SK-N-SH (cell line): ENCODE results near the gene MIPEP. TPM values are rescaled to one million over a fixed set of nuclear protein-coding genes. Genes with fewer than 3 reads are reported as not detected.

Experiments
- CTCF ChIA-PET: fragments of 300-600, 350-600 bp; formaldehyde crosslinking; extraction: SDS; loops from one replicate; lab custom pipeline; 2021; lab: Yijun Ruan, JAX
- POLR2A ChIA-PET: fragments of 350-600 bp; sonication (Branson Sonifier 250); formaldehyde crosslinking; extraction: SDS; loops from one replicate; lab custom pipeline; 2020; ENCODE audit warnings: antibody characterized with exemption, inconsistent platforms; lab: Yijun Ruan, JAX
- DNase-seq: peaks from one replicate; pipeline ENCODE4 v3.0.0; 2012
- H2AFZ ChIP-seq: fragments of 200-600 bp; sonication (generic); 2 replicates; pipeline ENCODE4 v1.8.1; 2016; ENCODE audit warnings: antibody characterized with exemption, mild to moderate bottlenecking, low read depth
- H3F3A ChIP-seq: fragments of 200-600 bp; sonication (generic); replicated peaks from 2 replicates; pipeline ENCODE3; 2016; ENCODE audit warnings: antibody characterized with exemption, mild to moderate bottlenecking; ENCODE audit not compliant: insufficient read depth
- H3K27ac ChIP-seq, 2 experiments: fragments of 200-500 bp in 1 of 2; fragments of 200-600 bp in 1 of 2; sonication (Bioruptor generic) in 1 of 2; sonication (generic), shearing (Covaris generic) in 1 of 2; 2 replicates each; pipeline versions ENCODE4 v1.5.1 to v1.6.1; 2014 to 2016; ENCODE audit warnings: low read depth in 2 of 2, inconsistent platforms in 1 of 2, low read length in 1 of 2, mild to moderate bottlenecking in 1 of 2, mixed read lengths in 1 of 2
- H3K27me3 ChIP-seq: fragments of 200-600 bp; sonication (generic), shearing (Covaris generic); 2 replicates; pipeline ENCODE4 v1.6.1; 2016; ENCODE audit warnings: mixed run types; ENCODE audit not compliant: insufficient read depth
- H3K36me3 ChIP-seq, 2 experiments: fragments of 200-500 bp in 1 of 2; fragments of 200-600 bp in 1 of 2; sonication (Bioruptor generic) in 1 of 2; sonication (generic) in 1 of 2; replicated peaks in 1 of 2; 2 replicates each; pipeline versions ENCODE3 to v1.5.1; 2014 to 2016; ENCODE audit warnings: low read length in 1 of 2, mild to moderate bottlenecking in 1 of 2; ENCODE audit not compliant: insufficient read depth in 2 of 2, control insufficient read depth in 1 of 2
- H3K4me1 ChIP-seq, 2 experiments: fragments of 200-500 bp in 1 of 2; fragments of 200-600 bp in 1 of 2; sonication (Bioruptor generic) in 1 of 2; sonication (generic), shearing (Covaris generic) in 1 of 2; 2 replicates each; pipeline versions ENCODE4 v1.5.1 to v1.6.1; 2014 to 2016; ENCODE audit warnings: low read depth in 1 of 2, low read length in 1 of 2, mixed run types in 1 of 2; ENCODE audit not compliant: insufficient read depth in 2 of 2, control insufficient read depth in 1 of 2
- H3K4me2 ChIP-seq: fragments of 200-600 bp; sonication (generic), shearing (Covaris generic); 2 replicates; pipeline ENCODE4 v1.6.1; 2017; ENCODE audit warnings: mixed run types
- H3K4me3 ChIP-seq, 2 experiments: fragments of 200-500 bp in 1 of 2; fragments of 200-600 bp in 1 of 2; sonication (Bioruptor generic) in 1 of 2; sonication (generic), shearing (Covaris generic) in 1 of 2; 2 replicates each; pipeline versions ENCODE4 v1.5.1 to v1.8.1; 2014 to 2016; ENCODE audit warnings: low read depth in 2 of 2, inconsistent platforms in 1 of 2, low read length in 1 of 2, mild to moderate bottlenecking in 1 of 2, mixed read lengths in 1 of 2, moderate library complexity in 1 of 2
- H3K79me2 ChIP-seq: fragments of 200-600 bp; sonication (generic); 2 replicates; pipeline ENCODE4 v1.8.1; 2017; ENCODE audit warnings: mild to moderate bottlenecking; ENCODE audit not compliant: insufficient read depth
- H3K9ac ChIP-seq: fragments of 200-600 bp; sonication (generic); 2 replicates; pipeline ENCODE4 v1.6.1; 2017; ENCODE audit warnings: mixed run types
- H3K9me2 ChIP-seq: fragments of 200-600 bp; sonication (generic); 2 replicates; pipeline ENCODE4 v1.6.1; 2017; ENCODE audit warnings: mixed run types
- H3K9me3 ChIP-seq: fragments of 200-600 bp; sonication (generic); 2 replicates; pipeline ENCODE4 v1.6.1; 2017; ENCODE audit warnings: mixed run types, mild to moderate bottlenecking, moderate library complexity
- H4K20me1 ChIP-seq: fragments of 200-600 bp; sonication (generic); 2 replicates; pipeline ENCODE4 v1.6.1; 2017; ENCODE audit warnings: mild to moderate bottlenecking, mixed run types; ENCODE audit not compliant: insufficient read depth
- CHD2 ChIP-seq: fragments of 150-350 bp; IDR thresholded peaks from 2 replicates; pipeline ENCODE4 v1.6.1; 2018; ENCODE audit warnings: low read length; ENCODE audit not compliant: partially characterized antibody
- EP300 ChIP-seq, 2 experiments: IDR thresholded peaks; 2 replicates each; pipeline versions ENCODE4 v1.4.0 to v1.6.1; 2012; ENCODE audit warnings: borderline replicate concordance in 1 of 2, low read depth in 1 of 2, low read length in 1 of 2
- EZH2phosphoT487 ChIP-seq: fragments of 200-600 bp; sonication (generic); IDR thresholded peaks from 2 replicates; pipeline ENCODE4 v1.6.1; 2017; ENCODE audit warnings: low read depth, mixed run types, mild to moderate bottlenecking, antibody characterized with exemption, moderate library complexity, borderline replicate concordance
- IRF3 ChIP-seq: fragments of 150-350 bp; IDR thresholded peaks from 2 replicates; pipeline ENCODE4 v1.6.1; 2016; ENCODE audit warnings: mild to moderate bottlenecking, low read depth, low read length
- JUND ChIP-seq: IDR thresholded peaks from 2 replicates; pipeline ENCODE4 v1.4.0; 2012
- MAX ChIP-seq: IDR thresholded peaks from 2 replicates; pipeline ENCODE4 v1.4.0; 2012; ENCODE audit warnings: low read depth
- MEF2A ChIP-seq: IDR thresholded peaks from 2 replicates; pipeline ENCODE4 v1.4.0; 2012; ENCODE audit warnings: low read depth, borderline replicate concordance
- MXI1 ChIP-seq: IDR thresholded peaks from 2 replicates; pipeline ENCODE4 v1.6.1; 2012; ENCODE audit warnings: mild to moderate bottlenecking, low read depth, low read length, improper control_type of control experiment
- NRF1 ChIP-seq: IDR thresholded peaks from 2 replicates; pipeline ENCODE4 v1.6.1; 2012; ENCODE audit warnings: low read depth, mild to moderate bottlenecking, low read length
- PBX3 ChIP-seq: IDR thresholded peaks from 2 replicates; pipeline ENCODE4; 2012
- POLR2AphosphoS5 ChIP-seq: IDR thresholded peaks from 2 replicates; pipeline ENCODE4 v1.6.1; 2012; ENCODE audit warnings: low read depth, low read length
- RAD21 ChIP-seq: IDR thresholded peaks from 2 replicates; pipeline ENCODE4 v1.6.1; 2012; ENCODE audit warnings: mild to moderate bottlenecking, low read length
- RFX5 ChIP-seq: IDR thresholded peaks from 2 replicates; pipeline ENCODE4 v1.6.1; 2012; ENCODE audit warnings: mild to moderate bottlenecking, improper control_type of control experiment, low read length
- RXRA ChIP-seq: IDR thresholded peaks from 2 replicates; pipeline ENCODE4 v1.4.0; 2012; ENCODE audit warnings: low read depth, mild to moderate bottlenecking, borderline replicate concordance
- SIN3A ChIP-seq: IDR thresholded peaks from 2 replicates; pipeline ENCODE4 v1.6.1; 2012; ENCODE audit warnings: low read depth, mild to moderate bottlenecking, low read length, moderate library complexity, borderline replicate concordance
- SMC3 ChIP-seq: IDR thresholded peaks from 2 replicates; pipeline ENCODE4 v1.6.1; 2012; ENCODE audit warnings: low read depth, low read length, improper control_type of control experiment
- TCF12 ChIP-seq: IDR thresholded peaks from 2 replicates; pipeline ENCODE4 v1.4.0; 2012
- USF1 ChIP-seq: IDR thresholded peaks from 2 replicates; pipeline ENCODE4 v1.4.0; 2012; ENCODE audit warnings: low read depth, borderline replicate concordance
- USF2 ChIP-seq: fragments of 150-350 bp; IDR thresholded peaks from 2 replicates; pipeline ENCODE4 v1.6.1; 2017; ENCODE audit warnings: antibody characterized with exemption, low read length, low read depth, borderline replicate concordance
- YY1 ChIP-seq: IDR thresholded peaks from 2 replicates; pipeline ENCODE4 v1.4.0; 2012; ENCODE audit warnings: low read depth, mild to moderate bottlenecking
- WGBS: methylation state at CpG from one replicate; pipeline ENCODE4 v1.1.6; 2017; ENCODE audit warnings: low lambda C conversion rate; 5-methylcytosine and 5-hydroxymethylcytosine counted together
- polyA plus RNA-seq, 3 experiments: library from polyadenylated mRNA; depleted of rRNA; stranded (reverse); fragments of >200 nt; gene quantifications; 2 replicates each; pipeline ENCODE4 v1.2.3, GENCODE V29; 2012

The MIPEP gene
- polyA plus RNA-seq, 1 of the 3 experiments (the other 2 are of a cell fraction): 12.7 TPM

- H3F3A ChIP-seq: no peaks in the 10 kb centered on the region
- H3K4me1 ChIP-seq: no peaks in the 10 kb centered on the region
- H3K4me3 ChIP-seq: no peak overlapping the region
- no peaks in the 10 kb centered on the region for H3K9me3 ChIP-seq
- no peaks in the 10 kb centered on the region for H3K79me2 ChIP-seq
- WGBS: 92% methylated on average over 3 of the region's 3 CpGs
- TF ChIP-seq TCF12 (no peak), RXRA (no peak), YY1 (no peak), JUND (no peak), USF1 (no peak), SIN3A (no peak), MAX (no peak), EZH2phosphoT487 (no peak), EP300 (IDR thresholded peaks at IDR 0.05; ENCODE audit: borderline replicate concordance in 1 of 2, low read depth in 1 of 2, low read length in 1 of 2) (no peak), PBX3 (no peak), RFX5 (no peak), IRF3 (no peak), MEF2A (no peak), SMC3 (no peak)
- DNase-seq: no peak
- POLR2A ChIA-PET: no interaction called here
- no peak overlapping the region for H2AFZ ChIP-seq
- no peaks in the 10 kb centered on the region for H3K27me3 ChIP-seq
- CTCF ChIA-PET: interaction anchor here (0.6 kb wide), 1 partner anchor 19 kb away, joined by 3 read pairs; no protein-coding TSS in a partner anchor
- no peaks in the 10 kb centered on the region for H4K20me1 ChIP-seq
- no peaks in the 10 kb centered on the region for H3K9me2 ChIP-seq
- no peak overlapping the region for H3K27ac ChIP-seq
- no peak overlapping the region for H3K4me2 ChIP-seq
- no peaks in the 10 kb centered on the region for H3K36me3 ChIP-seq
- no peak overlapping the region for H3K9ac ChIP-seq
These were observed 102.6 kb downstream of the MIPEP start for GRCh38 chr13:23786607-23787006.

GRCh38 chr13:23778879-23779278, 110.3 kb downstream of the MIPEP start:
- H4K20me1 ChIP-seq: no peaks in the 10 kb centered on the region
- no peak overlapping the region for H2AFZ ChIP-seq
- TF ChIP-seq EZH2phosphoT487 (no peak), RAD21 (no peak), EP300 (IDR thresholded peaks at IDR 0.05; ENCODE audit: borderline replicate concordance in 1 of 2, low read depth in 1 of 2, low read length in 1 of 2) (no peak), CHD2 (no peak), IRF3 (no peak), RFX5 (no peak), TCF12 (no peak), POLR2AphosphoS5 (no peak), MEF2A (no peak), MXI1 (no peak), NRF1 (no peak), USF2 (no peak), RXRA (no peak), SIN3A (no peak)
- H3K4me3 ChIP-seq: no peak overlapping the region
- 0 out of 2 replicates have a peak, but pooled peaks cover 2% of the 10 kb centered on the region for H3K9me2 ChIP-seq
- no peaks in the 10 kb centered on the region for H3K79me2 ChIP-seq
- H3F3A ChIP-seq: no peaks in the 10 kb centered on the region
- POLR2A ChIA-PET: no interaction called here
- H3K4me2 ChIP-seq: no peak overlapping the region
- H3K27me3 ChIP-seq: no peaks in the 10 kb centered on the region
- 71% methylated on average over 1 of the region's 1 CpG for WGBS
- H3K4me1 ChIP-seq: no peaks in the 10 kb centered on the region
- no peaks in the 10 kb centered on the region for H3K9me3 ChIP-seq
- H3K36me3 ChIP-seq: no peaks in the 10 kb centered on the region
- no peak for DNase-seq
- no peak overlapping the region for H3K27ac ChIP-seq
- CTCF ChIA-PET: interaction anchor here (1.0 to 1.2 kb wide), 2 partner anchors 12 to 17 kb away, joined by 3 read pairs; no protein-coding TSS in a partner anchor
- H3K9ac ChIP-seq: no peak overlapping the region
